Activated CD8-positive, alpha-beta T cell treated with anti-CD3 and anti-CD28 coated beads for 36 hours (primary cell): ENCODE measurements around the gene EIF4G1. TPM values are rescaled to one million over a fixed set of nuclear protein-coding genes. Genes with fewer than 3 reads are reported as not detected.
A peak's percentile ranks its signal among the peaks of the same experiment; 100 is the strongest.
"Not testable (repeated sequence)": the region's sequence is repeated elsewhere in the genome, so short reads cannot be mapped to it uniquely, and the experiment has no call there.

Experiments
- ATAC-seq: fragments of 200-7000 bp; cut with Tn5 transposase; one replicate; pipeline ENCODE4 v1.10.0; 2021; ENCODE audit warnings: mild to moderate bottlenecking, moderate library complexity
- CTCF ChIA-PET: fragments of 350-600 bp; sonication (Branson Sonifier 250); formaldehyde crosslinking; loops from one replicate; lab custom pipeline; 2021; ENCODE audit warnings: antibody characterized with exemption; lab: Charles Lee
- POLR2A ChIA-PET: fragments of 350-600 bp; sonication (Branson Sonifier 250); formaldehyde crosslinking; loops from one replicate; lab custom pipeline; 2021; ENCODE audit warnings: antibody characterized with exemption; lab: Charles Lee
- DNase-seq: peaks from one replicate; pipeline ENCODE4 v3.0.0-alpha.2; 2020
- H3K27ac Mint-ChIP-seq: one replicate; pipeline ENCODE4 v1.8.0; 2021; ENCODE audit warnings: mild to moderate bottlenecking, mixed read lengths
- H3K27me3 Mint-ChIP-seq: one replicate; pipeline ENCODE4 v1.8.0; 2021; ENCODE audit warnings: mixed read lengths
- H3K36me3 Mint-ChIP-seq: one replicate; pipeline ENCODE4 v1.8.0; 2021; ENCODE audit warnings: low read depth, mixed read lengths
- H3K4me1 Mint-ChIP-seq: one replicate; pipeline ENCODE4 v1.8.0; 2021; ENCODE audit warnings: low read depth, mixed read lengths
- H3K4me3 Mint-ChIP-seq: one replicate; pipeline ENCODE4 v1.8.0; 2021; ENCODE audit warnings: mild to moderate bottlenecking, moderate library complexity, mixed read lengths
- H3K9me3 Mint-ChIP-seq: one replicate; pipeline ENCODE4 v1.8.0; 2021; ENCODE audit warnings: mixed read lengths
- CTCF ChIP-seq: fragments of 200-600 bp; IDR thresholded peaks from one replicate; pipeline ENCODE4 v1.8.0; 2022; ENCODE audit warnings: antibody characterized with exemption, mild to moderate bottlenecking
- intact Hi-C: fragments of 100-400 bp; cut with micrococcal nuclease; formaldehyde crosslinking; loops from one replicate; pipeline ENCODE4 v1.10.0; 2022
- total RNA-seq, 2 experiments: library from RNA; stranded (reverse); gene quantifications; one replicate each; pipeline ENCODE4 v1.2.3, GENCODE V29; 2021

Gene EIF4G1
- total RNA-seq, 2 experiments from 2014 or later: 429 to 437 TPM

GRCh38 chr3:184338511-184338945 is 24.1 kb downstream of the EIF4G1 start:
- peaks cover 40% of the 10 kb centered on the region for H3K4me1 Mint-ChIP-seq
- H3K27ac Mint-ChIP-seq: no peak overlapping the region
- no peaks in the 10 kb centered on the region for H3K27me3 Mint-ChIP-seq
- no peak overlapping the region for H3K4me3 Mint-ChIP-seq
- peaks cover 17% of the 10 kb centered on the region for H3K36me3 Mint-ChIP-seq
- no peak for TF ChIP-seq CTCF
- ChIA-PET CTCF (interaction anchor here (1.0 to 2.8 kb wide), 3 partner anchors 13 to 33 kb away, joined by 3 to 25 read pairs (median 3); no protein-coding TSS in a partner anchor), POLR2A (interaction anchor here (0.7 to 3.8 kb wide), 6 partner anchors 12 to 24 kb away, joined by 3 to 22 read pairs (median 6); partner anchors contain the start of gene EIF4G1)
- H3K9me3 Mint-ChIP-seq: no peaks in the 10 kb centered on the region
- DNase-seq: peak; percentile 41
- no peak for ATAC-seq
- intact Hi-C loops: no loop called here

GRCh38 chr3:184339001-184339400 is 24.6 kb downstream of the EIF4G1 start:
- no peak for ATAC-seq
- peaks cover 12% of the 10 kb centered on the region for H3K36me3 Mint-ChIP-seq
- ChIA-PET CTCF (interaction anchor here (1.0 to 2.8 kb wide), 3 partner anchors 13 to 33 kb away, joined by 3 to 25 read pairs (median 3); no protein-coding TSS in a partner anchor), POLR2A (interaction anchor here (0.7 to 3.8 kb wide), 5 partner anchors 12 to 23 kb away, joined by 3 to 22 read pairs (median 8); partner anchors contain the start of gene EIF4G1)
- H3K9me3 Mint-ChIP-seq: no peaks in the 10 kb centered on the region
- H3K27me3 Mint-ChIP-seq: no peaks in the 10 kb centered on the region
- no peak overlapping the region for H3K4me3 Mint-ChIP-seq
- no peak for DNase-seq
- peaks cover 35% of the 10 kb centered on the region for H3K4me1 Mint-ChIP-seq
- no peak for TF ChIP-seq CTCF
- H3K27ac Mint-ChIP-seq: no peak overlapping the region
- intact Hi-C loops: no loop called here

GRCh38 chr3:184339451-184340135 is 25.2 kb downstream of the EIF4G1 start:
- DNase-seq, intact Hi-C loops, H3K36me3 Mint-ChIP-seq, H3K27me3 Mint-ChIP-seq, ATAC-seq, H3K4me3 Mint-ChIP-seq, H3K27ac Mint-ChIP-seq, H3K9me3 Mint-ChIP-seq: not testable (repeated sequence)
- POLR2A ChIA-PET: interaction anchor here (1.5 to 3.8 kb wide), 3 partner anchors 14 to 24 kb away, joined by 3 to 22 read pairs (median 8); partner anchors contain the start of gene EIF4G1
- peaks cover 29% of the 10 kb centered on the region for H3K4me1 Mint-ChIP-seq
- CTCF ChIA-PET: interaction anchor here (1.9 kb wide), 1 partner anchor 32 kb away, joined by 5 read pairs; no protein-coding TSS in a partner anchor

GRCh38 chr3:184341925-184342324 is 27.5 kb downstream of the EIF4G1 start:
- no peak overlapping the region for H3K4me3 Mint-ChIP-seq

More at GRCh38 chr3:184341925-184342324, 27.5 kb downstream of the EIF4G1 start:
- Mint-ChIP-seq H3K36me3 (no peaks in the 10 kb centered on the region), H3K9me3 (no peaks in the 10 kb centered on the region), H3K27me3 (no peaks in the 10 kb centered on the region), H3K27ac (no peak overlapping the region), H3K4me1 (peaks cover 14% of the 10 kb centered on the region)
- intact Hi-C loops: no loop called here
- DNase-seq: no peak
- CTCF ChIA-PET: interaction anchor here (2.4 kb wide), 1 partner anchor 13 kb away, joined by 9 read pairs; no protein-coding TSS in a partner anchor
- no peak for ATAC-seq
- POLR2A ChIA-PET: interaction anchor here (0.6 kb wide), 1 partner anchor 39 kb away, joined by 3 read pairs; no protein-coding TSS in a partner anchor
- no peak for TF ChIP-seq CTCF
